ENCODE data around the gene IQGAP2.

The IQGAP2 gene

DNA sequence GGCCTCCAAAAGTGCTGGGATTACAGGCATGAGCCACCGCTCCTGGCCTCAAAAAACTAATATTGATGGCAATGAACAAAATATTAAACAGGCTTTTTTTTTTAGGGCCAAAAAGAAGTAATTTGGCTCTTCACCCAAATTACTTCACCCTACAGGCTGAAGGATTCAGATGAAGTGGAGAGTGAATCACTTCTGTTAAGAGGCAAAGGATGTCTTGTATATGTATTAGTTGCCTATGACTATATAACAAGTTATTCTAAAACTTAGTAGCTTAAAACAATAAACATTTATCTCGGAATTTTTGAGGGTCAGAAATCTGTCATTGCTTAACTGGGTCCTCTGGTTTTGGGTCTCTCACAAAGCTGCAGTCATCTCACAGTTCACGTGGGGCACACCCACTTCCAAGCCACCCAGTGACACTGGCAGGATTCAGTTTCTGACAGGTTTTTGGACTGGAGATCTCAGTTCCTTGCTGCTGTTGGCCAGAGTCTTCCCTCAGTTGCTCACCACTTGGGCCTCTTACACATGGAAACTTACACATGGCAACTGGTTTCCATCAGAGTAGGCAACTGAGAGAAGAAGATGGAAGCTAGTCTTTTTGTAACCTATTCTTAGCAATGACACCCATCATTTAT is 66.7 kb downstream of the IQGAP2 start:
- TF ChIP-seq FOXK2 (IDR thresholded peaks at IDR 0.05) = no peak
- no peak for TF ChIP-seq BHLHE40 (IDR thresholded peaks at IDR 0.05; ENCODE audit: borderline replicate concordance)
- TF ChIP-seq FOXA1 (IDR thresholded peaks at IDR 0.05) = no peak
- TF ChIP-seq SP1 (IDR thresholded peaks at IDR 0.05) = no peak
- TF ChIP-seq NFRKB (IDR thresholded peaks at IDR 0.05) = no peak
- TF ChIP-seq CTBP1 (IDR thresholded peaks at IDR 0.05; ENCODE audit: borderline replicate concordance) = no peak
- TF ChIP-seq LEF1 (IDR thresholded peaks at IDR 0.05; ENCODE audit: borderline replicate concordance) = no peak
- TF ChIP-seq HDGF (IDR thresholded peaks at IDR 0.05; ENCODE audit: borderline replicate concordance) = no peak
- TF ChIP-seq, protein P1, sequence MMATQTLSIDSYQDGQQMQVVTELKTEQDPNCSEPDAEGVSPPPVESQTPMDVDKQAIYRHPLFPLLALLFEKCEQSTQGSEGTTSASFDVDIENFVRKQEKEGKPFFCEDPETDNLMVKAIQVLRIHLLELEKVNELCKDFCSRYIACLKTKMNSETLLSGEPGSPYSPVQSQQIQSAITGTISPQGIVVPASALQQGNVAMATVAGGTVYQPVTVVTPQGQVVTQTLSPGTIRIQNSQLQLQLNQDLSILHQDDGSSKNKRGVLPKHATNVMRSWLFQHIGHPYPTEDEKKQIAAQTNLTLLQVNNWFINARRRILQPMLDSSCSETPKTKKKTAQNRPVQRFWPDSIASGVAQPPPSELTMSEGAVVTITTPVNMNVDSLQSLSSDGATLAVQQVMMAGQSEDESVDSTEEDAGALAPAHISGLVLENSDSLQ (IDR thresholded peaks at IDR 0.05) = no peak
- TF ChIP-seq ARNT (IDR thresholded peaks at IDR 0.05) = no peak
- no peak for TF ChIP-seq ZNF384 (IDR thresholded peaks at IDR 0.05)
- no peak for TF ChIP-seq TARDBP (IDR thresholded peaks at IDR 0.05)
- TF ChIP-seq ELF4 (IDR thresholded peaks at IDR 0.05) = no peak
- TF ChIP-seq L3MBTL2 (conservative IDR thresholded peaks at IDR 0.05) = no peak
- TF ChIP-seq SUZ12 (IDR thresholded peaks at IDR 0.05) = no peak
- no peak for TF ChIP-seq FOXM1 (IDR thresholded peaks at IDR 0.05; ENCODE audit: borderline replicate concordance)
- POLR2A ChIA-PET = no interaction called here
- no peak for DNase-seq (ENCODE audit: extremely low spot score)
- CTCF ChIA-PET = no interaction called here

- DNase-seq (ENCODE audit: extremely low spot score) = no peak
- ChIA-PET POLR2A (no interaction called here), CTCF (no interaction called here)
- TF ChIP-seq BHLHE40 (IDR thresholded peaks at IDR 0.05; ENCODE audit: borderline replicate concordance) (no peak), L3MBTL2 (conservative IDR thresholded peaks at IDR 0.05) (no peak), FOXM1 (IDR thresholded peaks at IDR 0.05; ENCODE audit: borderline replicate concordance) (no peak), ARNT (IDR thresholded peaks at IDR 0.05) (no peak), ELF4 (IDR thresholded peaks at IDR 0.05) (no peak), SP1 (IDR thresholded peaks at IDR 0.05) (no peak), TARDBP (IDR thresholded peaks at IDR 0.05) (no peak), HDGF (IDR thresholded peaks at IDR 0.05; ENCODE audit: borderline replicate concordance) (no peak), ZNF384 (IDR thresholded peaks at IDR 0.05) (no peak), LEF1 (IDR thresholded peaks at IDR 0.05; ENCODE audit: borderline replicate concordance) (no peak), NFRKB (IDR thresholded peaks at IDR 0.05) (no peak), SUZ12 (IDR thresholded peaks at IDR 0.05) (no peak)
- TF ChIP-seq, protein P1 (IDR thresholded peaks at IDR 0.05) = no peak
Measured at GRCh38 chr5:76470976-76471375, 67.9 kb downstream of the IQGAP2 start.

DNA sequence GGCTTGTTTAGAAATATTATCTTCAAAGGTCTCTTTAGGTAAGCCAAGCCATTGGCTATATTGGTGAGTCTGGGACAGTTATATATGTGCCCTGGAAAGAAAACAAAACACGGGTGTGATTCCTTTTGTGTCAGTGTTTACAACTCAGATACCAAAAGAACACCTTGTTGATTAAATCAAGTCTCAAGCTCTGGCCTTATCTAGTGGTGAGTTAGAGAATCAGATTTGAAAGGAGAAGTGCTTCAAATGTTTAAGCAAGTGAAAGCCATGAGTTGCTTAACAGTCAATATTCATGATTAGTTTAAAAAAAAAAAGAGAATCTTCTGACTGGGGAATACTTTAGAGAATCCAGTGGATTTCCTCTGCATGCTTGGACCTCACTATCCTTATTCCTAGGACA is 68.3 kb downstream of the IQGAP2 start:
- TF ChIP-seq L3MBTL2 (conservative IDR thresholded peaks at IDR 0.05) (no peak), FOXM1 (IDR thresholded peaks at IDR 0.05; ENCODE audit: borderline replicate concordance) (no peak), BHLHE40 (IDR thresholded peaks at IDR 0.05; ENCODE audit: borderline replicate concordance) (no peak), NFRKB (IDR thresholded peaks at IDR 0.05) (no peak), HDGF (IDR thresholded peaks at IDR 0.05; ENCODE audit: borderline replicate concordance) (no peak), ZNF384 (IDR thresholded peaks at IDR 0.05) (no peak), FOXK2 (IDR thresholded peaks at IDR 0.05) (no peak), ARNT (IDR thresholded peaks at IDR 0.05) (no peak), LEF1 (IDR thresholded peaks at IDR 0.05; ENCODE audit: borderline replicate concordance) (no peak), FOXA1 (IDR thresholded peaks at IDR 0.05) (no peak), SUZ12 (IDR thresholded peaks at IDR 0.05) (no peak), TARDBP (IDR thresholded peaks at IDR 0.05) (no peak)
- POLR2A ChIA-PET = no interaction called here
- CTCF ChIA-PET = no interaction called here
- DNase-seq (ENCODE audit: extremely low spot score) = no peak

GRCh38 chr5:76471987-76472334 is 68.9 kb downstream of the IQGAP2 start:
- POLR2A ChIA-PET = no interaction called here
- TF ChIP-seq TARDBP (IDR thresholded peaks at IDR 0.05) (no peak), CTBP1 (IDR thresholded peaks at IDR 0.05; ENCODE audit: borderline replicate concordance) (no peak)
- CTCF ChIA-PET = no interaction called here
- no peak for DNase-seq (ENCODE audit: extremely low spot score)

DNA sequence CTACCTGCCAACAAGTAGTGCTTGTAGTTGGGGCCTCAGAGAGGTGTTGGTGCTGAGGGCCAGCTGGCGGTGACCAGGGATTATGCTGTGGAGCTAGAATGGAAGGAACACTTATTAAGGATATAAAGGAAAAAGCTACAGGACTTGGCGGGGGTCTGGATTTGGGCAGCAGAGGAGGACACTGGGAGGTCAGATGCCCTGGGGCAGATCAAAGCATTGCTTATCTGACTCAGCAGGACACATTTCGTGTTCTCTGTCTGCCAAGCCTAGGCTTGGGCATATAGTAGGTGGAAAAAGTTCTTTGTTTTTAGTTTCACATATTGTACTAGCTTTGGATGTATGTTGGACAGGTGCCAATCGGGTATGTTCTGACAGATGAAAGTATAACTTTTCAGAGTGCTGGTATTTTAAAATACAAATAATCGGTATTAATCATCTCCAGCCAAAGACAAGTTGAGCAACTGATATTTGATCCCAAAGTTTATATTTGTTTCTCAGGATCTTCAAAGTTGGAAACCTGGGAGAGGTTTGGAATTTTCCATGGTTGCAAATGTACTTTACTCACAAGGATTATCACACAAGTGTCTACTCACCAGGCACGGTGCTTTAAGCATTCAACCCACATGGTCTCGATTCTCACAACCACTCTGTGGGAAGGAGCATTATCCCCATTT is 69.4 kb downstream of the IQGAP2 start:
- no peak for TF ChIP-seq SP1 (IDR thresholded peaks at IDR 0.05)
- no peak for TF ChIP-seq CTBP1 (IDR thresholded peaks at IDR 0.05; ENCODE audit: borderline replicate concordance)
- TF ChIP-seq LEF1 (IDR thresholded peaks at IDR 0.05; ENCODE audit: borderline replicate concordance) = no peak
- TF ChIP-seq SUZ12 (IDR thresholded peaks at IDR 0.05) = no peak
- no peak for TF ChIP-seq BHLHE40 (IDR thresholded peaks at IDR 0.05; ENCODE audit: borderline replicate concordance)
- TF ChIP-seq, protein P1 (IDR thresholded peaks at IDR 0.05) = no peak
- no peak for TF ChIP-seq FOXA1 (IDR thresholded peaks at IDR 0.05)
- TF ChIP-seq FOXM1 (IDR thresholded peaks at IDR 0.05; ENCODE audit: borderline replicate concordance) = no peak
- TF ChIP-seq FOXK2 (IDR thresholded peaks at IDR 0.05) = no peak
- TF ChIP-seq L3MBTL2 (conservative IDR thresholded peaks at IDR 0.05) = no peak
- ChIA-PET POLR2A (no interaction called here), CTCF (no interaction called here)
- DNase-seq (ENCODE audit: extremely low spot score) = no peak

GRCh38 chr5:76473009-76473336 is 69.9 kb downstream of the IQGAP2 start:
- POLR2A ChIA-PET = no interaction called here
- DNase-seq (ENCODE audit: extremely low spot score) = no peak
- CTCF ChIA-PET = interaction anchor here (1.5 kb wide), 1 partner anchor 16 kb away, joined by 3 read pairs; no protein-coding TSS in a partner anchor
- no peak for TF ChIP-seq NFRKB (IDR thresholded peaks at IDR 0.05)
